ACHN (cell line): Measurements from ENCODE around the gene PRICKLE2.

Experiments
- DNase-seq: peaks from one replicate; pipeline ENCODE4 v3.0.0-alpha.2; 2015
- in situ Hi-C: cut with HindIII; loops from 2 replicates; pipeline ENCODE4 v1.10.0; 2017; ENCODE audit warnings: low sequenced_read_pairs, low pct_ligation_motif_present, low pct_unique_long_range_greater_than_20kb

The PRICKLE2 gene

GRCh38 chr3:64257100-64257755, 32.0 kb upstream of the PRICKLE2 start:
- in situ Hi-C loops, result no loop called here
- no peak for DNase-seq

- no peak for DNase-seq
- in situ Hi-C loops, result no loop called here
Observed at GRCh38 chr3:64255741-64256340, 30.6 kb upstream of the PRICKLE2 start.

DNA sequence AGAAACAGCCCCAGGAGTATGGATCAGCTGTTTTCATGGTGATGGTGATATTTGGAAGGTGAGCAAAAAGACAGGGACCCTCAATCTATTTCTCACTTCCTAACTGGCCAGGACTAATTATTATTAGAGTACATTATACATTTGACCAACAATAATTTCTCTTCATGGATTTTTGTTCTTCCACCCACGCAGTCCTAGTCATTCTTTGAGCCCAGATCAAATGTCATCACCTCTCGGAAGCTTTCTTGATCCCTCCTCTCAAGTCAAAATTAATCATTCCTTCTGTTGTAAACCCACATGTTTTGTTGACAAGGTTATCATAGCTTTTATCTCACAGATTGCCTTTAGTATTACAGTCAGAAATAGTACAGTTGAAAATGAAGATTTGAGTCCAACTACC, 29.2 kb upstream of the PRICKLE2 start:
- in situ Hi-C loops, result no loop called here
- DNase-seq, result no peak

GRCh38 chr3:64253689-64254088, 28.4 kb upstream of the PRICKLE2 start:
- in situ Hi-C loops, result no loop called here

DNA sequence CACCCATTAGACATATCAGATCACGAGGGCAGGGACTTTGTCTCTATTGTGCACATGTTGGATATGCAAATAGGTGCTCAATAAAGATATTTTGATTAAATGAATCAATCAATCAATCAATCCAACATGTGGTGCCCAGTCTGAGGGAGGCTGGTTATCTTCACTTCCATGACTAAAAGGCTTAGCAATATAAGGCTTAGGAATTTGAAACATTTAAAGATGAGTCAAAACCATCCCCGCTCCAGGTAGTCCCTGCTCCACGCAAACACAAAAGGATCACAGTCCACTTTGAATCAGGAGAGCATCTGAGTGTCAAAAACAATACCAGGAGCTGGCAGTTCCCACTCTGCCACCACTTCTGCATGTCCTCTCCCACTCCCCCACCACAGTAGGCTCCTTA, 25.8 kb upstream of the PRICKLE2 start:
- in situ Hi-C loops, result no loop called here
- DNase-seq, result no peak

More at GRCh38 chr3:64253689-64254088, 28.4 kb upstream of the PRICKLE2 start:
- no peak for DNase-seq

GRCh38 chr3:64247991-64248646, 22.9 kb upstream of the PRICKLE2 start:
- peak; percentile 31 for DNase-seq
- in situ Hi-C loops, result no loop called here

DNA sequence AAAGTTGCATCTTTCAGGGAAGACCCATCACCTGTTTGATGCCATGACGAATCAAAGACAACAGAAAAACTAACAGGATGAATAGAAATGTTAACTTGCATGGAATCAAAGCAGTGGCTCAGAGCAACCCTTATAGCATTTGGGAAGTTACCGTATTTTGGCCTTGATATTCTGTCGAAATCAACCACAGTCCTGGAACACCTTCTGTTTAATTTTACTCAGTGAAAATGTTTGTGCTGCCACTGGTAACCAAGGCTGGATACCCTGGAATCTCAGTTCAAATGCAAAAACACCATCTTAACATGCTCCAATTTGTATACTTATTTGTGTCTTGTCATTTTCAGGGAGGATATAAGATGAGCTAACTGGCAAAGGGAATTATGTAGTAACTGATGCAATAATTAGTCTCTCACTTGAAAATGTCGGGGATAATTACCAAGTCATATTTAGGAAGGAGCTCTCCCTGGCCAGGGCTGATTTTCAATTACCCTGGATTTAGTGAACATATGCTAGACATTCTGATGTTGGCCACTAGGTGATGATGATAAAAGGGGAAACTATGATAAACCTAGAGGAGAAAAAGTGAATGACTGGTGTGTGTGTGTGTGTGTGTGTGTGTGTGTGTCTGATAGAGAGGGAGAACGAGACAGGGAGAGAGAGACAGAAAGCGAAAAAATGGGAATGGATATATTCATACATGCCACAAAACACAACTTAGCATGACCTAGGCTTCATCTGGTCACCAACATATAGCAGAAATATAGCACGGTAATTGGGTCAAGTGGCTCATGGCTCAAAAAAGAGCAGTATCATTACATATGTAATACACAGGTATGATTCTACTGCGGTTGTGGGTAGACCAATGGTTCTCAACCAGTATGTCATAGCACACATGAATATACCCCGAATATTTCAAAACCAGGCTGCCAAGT, 19.0 kb upstream of the PRICKLE2 start:
- DNase-seq, result peak; percentile 63

DNA sequence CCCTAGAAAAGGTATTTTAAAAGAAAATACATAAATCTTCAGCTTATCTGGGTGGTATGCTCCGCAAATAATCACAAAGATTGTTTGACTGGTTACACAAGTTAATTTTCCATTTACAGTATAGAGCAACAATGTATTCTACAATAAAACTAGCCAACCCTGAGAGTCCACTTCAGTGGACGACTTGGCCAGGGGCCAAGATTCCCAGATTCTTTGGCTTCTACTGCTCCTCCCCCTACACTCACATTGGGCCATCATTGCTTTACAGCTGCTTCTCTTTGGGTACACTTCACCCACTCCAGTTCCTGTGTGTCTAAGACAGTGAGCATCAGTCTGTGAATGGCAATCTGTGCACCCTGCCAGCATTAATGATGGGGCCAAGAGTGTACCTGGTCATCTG, 17.2 kb upstream of the PRICKLE2 start:
- in situ Hi-C loops, result no loop called here
- DNase-seq, result peak; percentile 74

More for the DNA sequence above, 19.0 kb upstream of the PRICKLE2 start:
- in situ Hi-C loops, result no loop called here

DNA sequence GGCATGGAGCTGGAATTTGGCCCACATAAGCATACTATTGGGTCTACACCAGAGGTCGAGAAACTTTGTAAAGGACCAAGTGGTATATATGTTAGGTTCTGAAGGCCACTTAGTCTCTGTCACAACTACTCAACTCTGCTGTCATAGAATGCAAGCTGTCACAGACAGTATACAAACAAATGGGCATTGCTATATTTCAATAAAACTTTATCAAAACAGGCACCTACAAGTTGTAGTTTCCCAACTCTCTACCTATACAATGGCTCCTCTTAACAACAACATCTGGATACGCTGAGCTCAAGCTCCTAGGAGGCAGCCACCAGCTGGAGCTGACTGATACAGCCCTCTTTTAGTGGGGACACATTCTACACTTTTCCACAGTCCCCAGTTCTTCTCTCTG, 15.7 kb upstream of the PRICKLE2 start:
- in situ Hi-C loops, result no loop called here

DNA sequence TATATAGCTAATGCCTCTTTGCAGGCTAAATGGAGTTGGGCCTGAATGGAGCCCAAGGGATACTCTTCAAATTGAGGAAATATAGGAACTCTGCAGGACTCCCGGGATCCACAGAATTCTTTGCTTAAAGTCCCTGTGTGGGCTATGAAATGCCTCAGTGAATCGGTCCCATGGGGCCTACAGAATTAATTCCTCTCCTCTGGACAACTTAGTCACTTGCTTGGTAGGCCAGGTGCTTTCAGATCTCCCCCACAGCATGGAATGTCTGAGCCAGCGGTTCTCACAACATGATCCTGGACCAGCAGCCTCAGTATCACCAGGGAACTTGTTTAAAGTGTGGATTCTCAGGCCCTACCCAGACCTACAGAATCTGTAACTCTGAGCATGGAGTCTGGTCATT, 15.1 kb upstream of the PRICKLE2 start:
- in situ Hi-C loops, result no loop called here
- no peak for DNase-seq

More for the DNA sequence above, 15.7 kb upstream of the PRICKLE2 start:
- no peak for DNase-seq

DNA sequence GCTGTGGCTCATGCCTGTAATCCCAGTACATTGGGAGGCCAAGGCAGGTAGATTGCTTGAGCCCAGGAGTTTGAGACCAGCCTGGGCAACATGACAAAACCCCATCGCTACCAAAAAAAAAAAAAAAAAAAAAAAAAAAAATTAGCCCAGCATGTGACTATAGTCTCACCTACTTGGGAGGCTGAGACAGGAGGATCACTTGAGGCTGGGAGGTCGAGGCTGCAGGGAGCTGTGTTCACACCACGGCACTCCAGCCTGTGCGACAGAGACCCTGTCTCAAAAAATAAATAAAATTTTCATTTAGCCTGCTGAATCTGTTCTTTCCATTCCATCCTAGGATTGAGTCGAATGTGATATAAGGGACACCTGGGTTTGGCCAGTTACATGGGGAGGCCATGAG, 14.6 kb upstream of the PRICKLE2 start:
- DNase-seq, result no peak
- in situ Hi-C loops, result no loop called here

DNA sequence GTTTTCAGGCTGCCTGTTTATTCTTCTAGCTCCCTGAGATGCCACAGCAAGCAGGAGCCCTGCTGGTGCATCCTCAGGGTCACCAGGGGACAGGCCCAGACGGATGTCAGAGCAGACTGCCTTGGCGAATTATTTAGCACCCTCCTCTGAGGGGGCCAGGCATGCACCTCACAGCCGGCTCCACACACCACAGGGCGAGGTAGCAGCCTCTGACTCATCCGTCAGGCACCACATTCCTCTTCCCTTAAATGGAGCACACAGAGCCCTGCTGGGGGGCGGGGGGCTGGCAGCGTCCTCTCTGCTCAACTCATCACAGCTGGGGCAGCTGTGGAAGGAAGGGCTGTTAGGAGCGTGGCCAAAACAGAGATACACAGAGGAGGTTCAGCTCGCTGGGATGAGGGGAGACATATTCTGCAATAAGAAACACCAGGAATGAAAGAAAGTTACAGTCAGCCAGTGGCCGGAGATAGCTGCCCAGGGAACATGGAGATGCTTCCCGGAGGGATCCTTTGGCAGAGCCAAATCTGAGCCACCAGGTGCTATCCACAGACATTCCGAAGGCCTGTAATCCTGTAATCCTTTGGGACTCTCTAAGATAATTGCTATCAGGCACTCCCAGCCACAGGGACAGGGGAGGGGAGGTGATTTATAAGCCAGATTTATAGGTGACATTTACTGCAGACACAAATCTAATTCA, 13.9 kb upstream of the PRICKLE2 start:
- DNase-seq, result peak; percentile 91
- in situ Hi-C loops, result no loop called here

DNA sequence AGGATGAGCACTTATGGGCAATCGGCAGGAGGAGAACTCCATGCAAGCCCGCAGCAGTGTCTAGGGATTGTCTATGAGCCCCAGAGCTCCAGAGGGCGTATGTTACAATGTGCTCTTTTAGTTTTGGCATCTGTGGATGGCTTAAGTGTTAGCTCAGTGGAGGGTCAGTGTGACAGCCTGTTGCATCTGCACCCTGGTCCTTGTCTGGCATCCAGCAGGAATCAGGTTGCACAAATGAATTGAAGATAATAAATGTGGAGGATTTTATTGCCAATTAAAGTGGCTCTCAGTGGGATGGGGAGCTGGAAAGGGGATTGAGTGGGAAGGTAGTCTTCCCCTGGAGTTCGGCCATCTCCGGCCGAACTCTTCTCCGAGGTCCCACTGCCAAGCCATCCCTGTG, 11.8 kb upstream of the PRICKLE2 start:
- DNase-seq, result no peak
- in situ Hi-C loops, result no loop called here

DNA sequence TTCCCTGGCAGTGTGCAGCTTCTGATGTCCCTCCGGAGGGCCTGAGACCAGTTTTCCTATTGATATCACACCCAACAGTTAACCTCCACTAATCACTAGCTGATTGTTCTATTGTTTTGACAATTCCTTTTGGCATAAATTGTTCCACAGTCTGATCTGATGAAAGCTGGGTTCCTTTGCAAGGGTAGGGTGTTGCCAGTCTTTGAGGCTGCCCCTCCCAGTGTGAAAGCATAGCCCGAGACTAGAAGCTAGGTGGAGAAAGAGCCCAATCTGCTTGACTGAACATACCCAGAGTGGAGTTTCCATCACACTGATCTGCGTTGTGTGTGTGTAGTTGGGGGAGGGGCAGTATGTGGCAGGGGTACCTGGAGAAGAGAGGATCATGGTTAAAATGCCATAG, 10.3 kb upstream of the PRICKLE2 start:
- in situ Hi-C loops, result no loop called here
- no peak for DNase-seq

- in situ Hi-C loops, result no loop called here
Observed at GRCh38 chr3:64234571-64234970, 9.3 kb upstream of the PRICKLE2 start.

GRCh38 chr3:64232821-64233220, 7.6 kb upstream of the PRICKLE2 start:
- in situ Hi-C loops, result no loop called here
- no peak for DNase-seq

More at GRCh38 chr3:64234571-64234970, 9.3 kb upstream of the PRICKLE2 start:
- no peak for DNase-seq

DNA sequence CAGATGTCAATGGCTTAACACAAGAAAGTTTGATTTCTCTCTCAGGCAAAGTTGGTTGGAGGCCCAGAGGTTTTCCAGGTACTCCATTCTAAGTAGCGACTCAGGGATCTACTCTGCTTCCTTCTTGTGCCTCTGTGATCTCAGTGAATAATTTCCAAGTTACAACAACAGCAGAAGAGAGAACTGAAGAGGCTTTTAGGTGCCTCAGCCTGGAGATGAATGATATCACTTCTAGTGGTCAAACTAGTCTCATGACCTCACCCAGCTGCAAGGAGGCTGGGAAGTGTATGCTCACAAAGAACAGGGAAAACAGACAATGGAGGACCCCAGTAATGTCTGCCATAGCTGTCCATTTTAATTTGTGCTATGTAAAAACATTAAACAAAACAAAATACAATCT, 4.6 kb upstream of the PRICKLE2 start:
- in situ Hi-C loops, result no loop called here
- DNase-seq, result peak; percentile 24

DNA sequence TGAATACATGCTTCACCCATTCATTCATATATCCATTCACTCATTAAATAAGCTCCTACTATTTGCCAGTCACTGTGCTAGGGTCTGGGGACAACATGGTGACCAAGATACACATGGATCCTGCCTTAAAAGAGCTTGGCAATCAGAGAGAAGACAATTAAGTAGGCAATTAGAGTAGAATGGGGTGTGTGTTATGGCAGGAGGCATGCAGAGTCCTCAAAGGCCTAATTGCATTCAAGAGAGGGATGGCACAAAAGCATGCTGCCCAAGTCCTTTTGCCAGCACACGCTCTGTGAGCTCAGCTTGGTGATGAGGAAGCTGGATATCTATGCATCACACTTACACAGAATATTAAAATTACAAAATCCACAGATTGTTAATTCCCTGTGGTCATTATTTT, 2.8 kb upstream of the PRICKLE2 start:
- no peak for DNase-seq
- in situ Hi-C loops, result no loop called here
